Mesenchymal stem cell (in vitro differentiated cells and primary cell): ENCODE measurements around the gene FNDC3B.

Source experiments
- DNase-seq: peaks from one replicate; pipeline ENCODE4 v3.0.0-alpha.2; 2013
- H2AFZ ChIP-seq: one replicate; pipeline ENCODE4 v1.6.1; 2013; ENCODE audit warnings: low read depth, mild to moderate bottlenecking, control low read depth, inconsistent platforms, low read length, moderate library complexity
- H2AK5ac ChIP-seq: 2 replicates; pipeline ENCODE4 v1.6.1; 2013; ENCODE audit warnings: low read length, moderate library complexity, mild to moderate bottlenecking, inconsistent platforms; ENCODE audit not compliant: severe bottlenecking
- H2BK120ac ChIP-seq: one replicate; pipeline ENCODE4 v1.6.1; 2013; ENCODE audit warnings: low read depth, mild to moderate bottlenecking, inconsistent platforms, low read length, moderate library complexity
- H2BK12ac ChIP-seq, 2 experiments: one replicate each; pipeline ENCODE4 v1.6.1; 2013; ENCODE audit warnings: inconsistent platforms in 2 of 2, low read length in 2 of 2, mild to moderate bottlenecking in 2 of 2, moderate library complexity in 2 of 2, control low read depth in 1 of 2
- H2BK15ac ChIP-seq: one replicate; pipeline ENCODE4 v1.6.1; 2013; ENCODE audit warnings: mild to moderate bottlenecking, low read depth, inconsistent platforms; ENCODE audit not compliant: poor library complexity, severe bottlenecking
- H2BK5ac ChIP-seq: 2 replicates; pipeline ENCODE4 v1.6.1; 2013; ENCODE audit warnings: low read depth, mild to moderate bottlenecking, low read length, control low read depth, inconsistent platforms; ENCODE audit not compliant: poor library complexity, severe bottlenecking
- H3K14ac ChIP-seq, 2 experiments: one replicate each; pipeline ENCODE4 v1.6.1; 2013; ENCODE audit warnings: inconsistent platforms in 2 of 2, low read length in 2 of 2, control low read depth in 1 of 2, mild to moderate bottlenecking in 1 of 2, moderate library complexity in 1 of 2
- H3K18ac ChIP-seq, 2 experiments: one replicate each; pipeline ENCODE4 v1.6.1; 2013; ENCODE audit warnings: inconsistent platforms in 2 of 2, low read length in 2 of 2, control low read depth in 1 of 2, low read depth in 1 of 2, mild to moderate bottlenecking in 1 of 2
- H3K23ac ChIP-seq, 2 experiments: one replicate each; pipeline ENCODE4 v1.6.1; 2013; ENCODE audit warnings: inconsistent platforms in 2 of 2, low read length in 2 of 2, mild to moderate bottlenecking in 2 of 2, moderate library complexity in 2 of 2, control low read depth in 1 of 2
- H3K27ac ChIP-seq: 2 replicates; pipeline ENCODE4 v1.5.1; 2013; ENCODE audit warnings: mild to moderate bottlenecking, moderate library complexity, low read length, control low read depth, inconsistent platforms; ENCODE audit not compliant: poor library complexity, severe bottlenecking
- H3K27me3 ChIP-seq, 2 experiments: 2 replicates each; pipeline versions ENCODE4 v1.6.1 to v1.7.0; 2013; ENCODE audit warnings: low read length in 2 of 2, mild to moderate bottlenecking in 2 of 2, moderate library complexity in 2 of 2, control low read depth in 1 of 2, inconsistent platforms in 1 of 2; ENCODE audit not compliant: control insufficient read depth in 1 of 2, insufficient read depth in 1 of 2
- H3K36me3 ChIP-seq, 2 experiments: 2 replicates each; pipeline versions ENCODE4 v1.6.1 to v1.7.0; 2013; ENCODE audit warnings: low read length in 2 of 2, control low read depth in 1 of 2, inconsistent platforms in 1 of 2, low read depth in 1 of 2, mild to moderate bottlenecking in 1 of 2; ENCODE audit not compliant: insufficient read depth in 2 of 2, control insufficient read depth in 1 of 2
- H3K4ac ChIP-seq, 2 experiments: one replicate each; pipeline ENCODE4 v1.6.1; 2013; ENCODE audit warnings: inconsistent platforms in 2 of 2, low read length in 2 of 2, mild to moderate bottlenecking in 2 of 2, moderate library complexity in 2 of 2, control low read depth in 1 of 2, low read depth in 1 of 2
- H3K4me1 ChIP-seq: 2 replicates; pipeline ENCODE4 v1.6.1; 2013; ENCODE audit warnings: low read depth, low read length, control low read depth; ENCODE audit not compliant: control insufficient read depth, insufficient read depth
- H3K4me2 ChIP-seq: 2 replicates; pipeline ENCODE4 v1.6.1; 2013; ENCODE audit warnings: low read length, mild to moderate bottlenecking, inconsistent platforms; ENCODE audit not compliant: poor library complexity, severe bottlenecking
- H3K4me3 ChIP-seq, 2 experiments: 2 replicates each; pipeline versions ENCODE4 v1.5.1 to v1.7.0; 2013; ENCODE audit warnings: low read length in 2 of 2, mild to moderate bottlenecking in 2 of 2, control low read depth in 1 of 2, low read depth in 1 of 2; ENCODE audit not compliant: insufficient read depth in 1 of 2
- H3K79me1 ChIP-seq: replicated peaks from 2 replicates; pipeline ENCODE4 v1.6.1; 2013; ENCODE audit warnings: mild to moderate bottlenecking, control low read depth, low read length, inconsistent platforms; ENCODE audit not compliant: poor library complexity, severe bottlenecking
- H3K9ac ChIP-seq: 2 replicates; pipeline ENCODE4 v1.7.0; 2013; ENCODE audit warnings: mild to moderate bottlenecking, low read length, moderate library complexity
- H3K9me3 ChIP-seq: 2 replicates; pipeline ENCODE4 v1.7.0; 2013; ENCODE audit warnings: mild to moderate bottlenecking, low read length; ENCODE audit not compliant: control insufficient read depth
- H4K8ac ChIP-seq: one replicate; pipeline ENCODE4 v1.6.1; 2013; ENCODE audit warnings: inconsistent platforms, mild to moderate bottlenecking, low read length, moderate library complexity
- H4K91ac ChIP-seq: one replicate; pipeline ENCODE4 v1.6.1; 2013; ENCODE audit warnings: mild to moderate bottlenecking, low read length, inconsistent platforms
- WGBS: methylation state at CpG from one replicate; pipeline ENCODE4 v1.1.7; 2013; ENCODE audit warnings: mixed read lengths; 5-methylcytosine and 5-hydroxymethylcytosine counted together

The FNDC3B gene

DNA sequence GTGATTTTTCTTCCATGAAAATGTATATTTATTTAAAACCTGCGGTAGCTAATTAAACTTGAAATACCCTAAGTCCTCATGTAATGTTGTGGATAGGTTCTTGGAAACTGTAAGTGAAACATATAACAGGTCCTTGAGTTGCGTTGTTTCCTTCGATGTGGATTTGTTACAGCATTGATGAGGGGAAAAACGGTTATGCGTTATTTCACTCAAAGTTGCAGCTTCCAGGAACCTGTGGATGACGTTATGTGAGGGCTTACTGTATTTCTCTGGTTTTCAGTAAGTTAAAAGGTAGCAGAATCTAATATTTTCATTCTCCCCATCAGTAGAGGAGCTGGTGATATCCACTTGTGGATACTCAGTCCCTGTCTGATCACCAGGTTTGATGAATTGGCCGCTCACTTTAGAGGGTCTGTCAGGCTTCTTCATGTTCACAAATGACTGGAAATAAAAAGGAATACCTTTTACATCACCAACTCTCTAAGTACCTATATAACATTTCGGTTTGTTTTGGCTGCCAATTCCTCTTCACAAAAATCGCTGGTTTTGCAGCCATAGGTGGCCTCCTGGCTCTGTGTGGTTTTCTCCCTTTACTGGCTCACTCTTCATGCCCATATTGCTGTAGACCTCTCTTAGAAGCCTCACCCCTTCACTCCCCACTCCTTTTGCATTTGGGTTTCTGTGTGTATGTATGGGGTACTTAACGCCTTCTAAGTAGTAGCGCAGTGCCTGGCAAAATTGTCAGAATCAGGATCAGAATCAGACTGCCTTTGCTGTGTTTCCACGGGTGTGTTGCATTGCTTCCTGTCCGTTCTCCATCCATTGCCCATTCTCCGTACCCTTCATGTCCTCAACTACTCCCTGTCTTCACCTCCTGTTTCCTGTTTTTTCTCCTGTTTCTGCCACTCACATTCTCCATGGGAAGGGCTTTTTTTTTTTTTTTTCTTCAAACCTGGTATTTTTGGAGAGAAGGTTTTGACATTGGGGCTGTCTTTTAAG is 112.6 kb downstream of the FNDC3B start:
- Histone ChIP-seq H3K4me2 (no peak overlapping the region), H3K79me1 (no peaks in the 10 kb centered on the region), H4K8ac (peak overlapping the region; percentile 81), H3K27ac (peak overlapping the region; percentile 92), H4K91ac (peak overlapping the region; percentile 43), H3K9ac (peak overlapping the region; percentile 89), H3K4me3 (peak overlapping the region in 1 of 2 experiments; percentile 22), H3K9me3 (no peaks in the 10 kb centered on the region), H3K4ac (peak overlapping the region; percentile 33 to 86), H3K27me3 (no peaks in the 10 kb centered on the region), H2AK5ac (peak overlapping the region; percentile 81), H2AFZ (no peak overlapping the region), H3K4me1 (peaks cover 17% of the 10 kb centered on the region), H3K23ac (peak overlapping the region in 1 of 2 experiments; percentile 23), H3K14ac (peak overlapping the region in 1 of 2 experiments; percentile 66), H3K36me3 (peaks cover 4 to 11% of the 10 kb centered on the region in 2 experiments), H2BK5ac (no peak overlapping the region), H2BK15ac (no peak overlapping the region), H2BK12ac (peak overlapping the region; percentile 64 to 75), H2BK120ac (peak overlapping the region; percentile 77), H3K18ac (peak overlapping the region; percentile 80 to 84)
- WGBS, result 73% methylated on average over 14 of the region's 14 CpGs
- DNase-seq, result no peak

- Histone ChIP-seq H3K36me3 (peaks cover 3 to 8% of the 10 kb centered on the region in 2 experiments), H3K14ac (peak overlapping the region in 1 of 2 experiments; percentile 29), H3K4me3 (peak overlapping the region in 1 of 2 experiments; percentile 22), H4K8ac (peak overlapping the region; percentile 35), H3K4ac (peak overlapping the region; percentile 3 to 64), H2AFZ (no peak overlapping the region), H3K79me1 (peaks cover 2% of the 10 kb centered on the region), H3K23ac (no peak overlapping the region), H3K18ac (peak overlapping the region; percentile 32 to 87), H3K27ac (peak overlapping the region; percentile 92), H2BK12ac (peak overlapping the region in 1 of 2 experiments; percentile 64), H2BK120ac (peak overlapping the region; percentile 77), H2BK15ac (no peak overlapping the region), H3K27me3 (no peaks in the 10 kb centered on the region), H3K4me2 (no peak overlapping the region), H3K4me1 (peaks cover 17% of the 10 kb centered on the region), H2BK5ac (no peak overlapping the region), H3K9me3 (no peaks in the 10 kb centered on the region), H2AK5ac (peak overlapping the region; percentile 81), H4K91ac (no peak overlapping the region), H3K9ac (peak overlapping the region; percentile 89)
- peak; percentile 98 for DNase-seq
- under 1% methylated on average over 7 of the region's 7 CpGs for WGBS
Measured at GRCh38 chr3:172152874-172153273, 113.5 kb downstream of the FNDC3B start.

DNA sequence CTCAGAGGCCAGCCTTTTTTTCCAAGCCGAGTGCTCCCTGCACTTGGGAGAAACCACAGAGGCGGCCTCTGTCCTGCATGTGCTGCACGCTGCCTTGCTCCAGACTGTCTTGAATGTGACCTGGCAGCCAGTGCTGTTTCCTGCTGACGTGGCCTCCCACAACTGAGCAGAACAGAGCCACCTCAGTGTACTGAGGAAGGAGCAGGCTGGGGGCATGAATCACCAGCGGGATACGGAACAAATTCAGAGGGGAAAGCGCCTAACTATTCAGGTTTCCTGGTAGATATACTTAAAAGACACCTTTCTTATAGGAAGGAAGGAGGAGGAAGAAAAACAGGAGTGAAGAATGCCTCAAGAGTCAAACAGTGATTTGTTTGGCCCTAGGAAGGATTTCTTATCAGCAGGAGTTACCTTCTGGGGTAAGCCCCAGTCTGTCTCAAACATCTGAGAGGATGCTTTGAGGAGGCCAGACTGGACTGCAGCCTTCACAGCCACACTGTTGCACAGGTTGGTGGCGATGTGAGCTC is 114.0 kb downstream of the FNDC3B start:
- H2BK5ac ChIP-seq, result no peak overlapping the region
- H2BK15ac ChIP-seq, result no peak overlapping the region
- WGBS, result 0% methylated on average over 6 of the region's 8 CpGs
- peaks cover 17% of the 10 kb centered on the region for H3K4me1 ChIP-seq
- H3K4me3 ChIP-seq, result peak overlapping the region in 1 of 2 experiments; percentile 30
- peak; percentile 99 for DNase-seq
- peaks cover 3 to 8% of the 10 kb centered on the region in 2 experiments for H3K36me3 ChIP-seq
- H2AK5ac ChIP-seq, result peak overlapping the region; percentile 58
- peaks cover 3% of the 10 kb centered on the region for H3K79me1 ChIP-seq
- H3K14ac ChIP-seq, result no peak overlapping the region
- peak overlapping the region; percentile 89 for H3K9ac ChIP-seq
- H3K23ac ChIP-seq, result no peak overlapping the region
- peak overlapping the region; percentile 76 to 95 for H3K4ac ChIP-seq
- H2BK120ac ChIP-seq, result peak overlapping the region; percentile 37
- H3K9me3 ChIP-seq, result no peaks in the 10 kb centered on the region
- peak overlapping the region; percentile 58 to 93 for H3K18ac ChIP-seq
- H4K91ac ChIP-seq, result peak overlapping the region; percentile 45
- peak overlapping the region; percentile 47 for H4K8ac ChIP-seq
- H3K27me3 ChIP-seq, result no peaks in the 10 kb centered on the region
- H3K4me2 ChIP-seq, result no peak overlapping the region
- peak overlapping the region; percentile 92 for H3K27ac ChIP-seq
- H2BK12ac ChIP-seq, result peak overlapping the region; percentile 34
- H2AFZ ChIP-seq, result no peak overlapping the region
